K562 (cell line): ENCODE measurements around the gene SUCNR1. TPM values are rescaled to one million over a fixed set of nuclear protein-coding genes. Genes with fewer than 3 reads are reported as not detected.
A peak's percentile ranks its signal among the peaks of the same experiment; 100 is the strongest.
"Not testable (repeated sequence)": the region's sequence is repeated elsewhere in the genome, so short reads cannot be mapped to it uniquely, and the experiment has no call there.

Experiments
- ATAC-seq: fragments of 200-7000 bp; cut with Tn5 transposase; 3 replicates; pipeline ENCODE4 v1.9.1; 2020; ENCODE audit warnings: moderate library complexity
- BruUV-seq: library from RNA; stranded (reverse); fragments of 400-500 nt; replicated peaks from 2 replicates; lab custom pipeline; 2021; lab: Mats Ljungman, UMichigan
- CTCF ChIA-PET: fragments of 300-600 bp; formaldehyde crosslinking; extraction: SDS; loops from one replicate; lab custom pipeline; 2021; ENCODE audit warnings: low intra/inter-chr PET ratio; lab: Yijun Ruan, JAX
- POLR2A ChIA-PET: fragments of 300-600, 350-650 bp; sonication (Branson Sonifier 250); formaldehyde crosslinking; extraction: SDS; loops from one replicate; lab custom pipeline; 2021; ENCODE audit warnings: antibody characterized with exemption, inconsistent platforms; lab: Yijun Ruan, JAX
- DNase-seq, 4 experiments: peaks; one replicate each; pipeline versions ENCODE4 v3.0.0 to v3.0.0-alpha.2; 2011 to 2018; ENCODE audit warnings: low spot score in 3 of 4, mixed read lengths in 3 of 4; ENCODE audit errors: extremely low read depth in 1 of 4
- FAIRE-seq: peaks from 2 replicates; lab custom pipeline; 2011; peaks lifted over from hg19 to GRCh38; lab: Jason Lieb, UNC
- H2AFZ ChIP-seq: 2 replicates; pipeline ENCODE4 v1.6.0; 2011; ENCODE audit warnings: low read depth, low read length, control low read depth, inconsistent platforms
- H3K27ac ChIP-seq: fragments of 200-600 bp; 3 replicates; pipeline ENCODE4 v1.8.0; 2011; ENCODE audit warnings: low read depth, mild to moderate bottlenecking, control low read depth, inconsistent platforms, low read length, moderate library complexity, mixed read lengths; ENCODE audit errors: extremely low read depth
- H3K27me3 ChIP-seq, 2 experiments: fragments of 300-600 bp in 1 of 2; 2 replicates in 1 of 2; 3 replicates in 1 of 2; pipeline versions ENCODE4 v1.6.0 to v1.8.0; 2011; ENCODE audit warnings: inconsistent platforms in 2 of 2, low read length in 2 of 2, mild to moderate bottlenecking in 1 of 2, mixed read lengths in 1 of 2, moderate library complexity in 1 of 2; ENCODE audit not compliant: control insufficient read depth in 2 of 2, insufficient read depth in 2 of 2
- H3K36me3 ChIP-seq: fragments of 300-600 bp; 3 replicates; pipeline ENCODE4 v1.8.0; 2011; ENCODE audit warnings: mild to moderate bottlenecking, low read length, inconsistent platforms; ENCODE audit not compliant: control insufficient read depth, insufficient read depth
- H3K4me1 ChIP-seq, 2 experiments: fragments of 200-600 bp in 1 of 2; replicated peaks in 1 of 2; 2 replicates in 1 of 2; 3 replicates in 1 of 2; pipeline versions ENCODE4 v1.5.1 to v1.8.0; 2011; ENCODE audit warnings: inconsistent platforms in 2 of 2, low read length in 2 of 2, mild to moderate bottlenecking in 1 of 2, mixed read lengths in 1 of 2, moderate library complexity in 1 of 2; ENCODE audit not compliant: control insufficient read depth in 2 of 2, insufficient read depth in 2 of 2
- H3K4me2 ChIP-seq: 2 replicates; pipeline ENCODE4 v1.6.1; 2011; ENCODE audit warnings: low read length, control low read depth, inconsistent platforms, mixed read lengths; ENCODE audit not compliant: insufficient read depth
- H3K4me3 ChIP-seq: fragments of 200-600 bp; sonication (generic), shearing (Covaris generic); 2 replicates; pipeline ENCODE4 v1.5.1; 2016; ENCODE audit warnings: control low read depth, inconsistent platforms
- H3K79me2 ChIP-seq: fragments of 200-600 bp; 3 replicates; pipeline ENCODE4 v1.8.0; 2011; ENCODE audit warnings: low read length, inconsistent platforms; ENCODE audit not compliant: control insufficient read depth, insufficient read depth
- H3K9ac ChIP-seq, 2 experiments: 2 replicates each; pipeline versions ENCODE4 v1.6.0 to v1.6.1; 2011; ENCODE audit warnings: low read depth in 2 of 2, low read length in 2 of 2, control low read depth in 1 of 2, inconsistent platforms in 1 of 2, mild to moderate bottlenecking in 1 of 2, mixed read lengths in 1 of 2; ENCODE audit not compliant: insufficient read depth in 1 of 2
- H3K9me1 ChIP-seq: one replicate; pipeline ENCODE4 v1.6.0; 2011; ENCODE audit warnings: inconsistent platforms, mild to moderate bottlenecking, low read length, moderate library complexity; ENCODE audit not compliant: control insufficient read depth, insufficient read depth
- H3K9me3 ChIP-seq: replicated peaks from 2 replicates; pipeline ENCODE4 v1.5.1; 2011; ENCODE audit warnings: low read depth, low read length, inconsistent platforms; ENCODE audit not compliant: control insufficient read depth, insufficient read depth
- H4K20me1 ChIP-seq: replicated peaks from 2 replicates; pipeline ENCODE4 v1.6.1; 2011; ENCODE audit warnings: low read length, inconsistent platforms, mixed read lengths; ENCODE audit not compliant: control insufficient read depth, insufficient read depth
- EGR1 ChIP-seq: fragments of 450-650 bp; conservative IDR thresholded peaks from 2 replicates; pipeline ENCODE4 v1.6.1; 2017; ENCODE audit warnings: mild to moderate bottlenecking
- PKNOX1 ChIP-seq: fragments of 450-650 bp; IDR thresholded peaks from 2 replicates; pipeline ENCODE4 v1.6.1; 2016
- POLR2G ChIP-seq: fragments of 200-400 bp; formaldehyde crosslinking; IDR thresholded peaks from 2 replicates; pipeline ENCODE4 v1.6.1; 2017; ENCODE audit warnings: low read depth, mild to moderate bottlenecking, antibody characterized with exemption, low read length, moderate library complexity
- RERE ChIP-seq: sonication (generic); formaldehyde crosslinking; IDR thresholded peaks from 2 replicates; pipeline ENCODE4 v1.8.0; 2023; ENCODE audit warnings: missing genetic modification reagents, mild to moderate bottlenecking, borderline replicate concordance
- ZNF740 ChIP-seq, 3 experiments: fragments of 200-800 bp in 1 of 3; sonication (Bioruptor generic) in 1 of 3; sonication (generic) in 1 of 3; formaldehyde crosslinking in 1 of 3; IDR thresholded peaks; 2 replicates each; pipeline versions ENCODE4 v1.6.1 to v1.8.0; 2016 to 2022; ENCODE audit warnings: mild to moderate bottlenecking in 2 of 3, missing compliant biosample characterization in 2 of 3, missing genetic modification characterization in 2 of 3, missing genetic modification reagents in 1 of 3
- WGBS: fragments of 100-300 bp; shearing (Covaris generic); methylation state at CpG from one replicate; pipeline ENCODE4 v1.1.6; 2016; ENCODE audit warnings: low coverage, mixed read lengths; ENCODE audit not compliant: insufficient coverage; ENCODE audit errors: missing lambda C conversion rate; 5-methylcytosine and 5-hydroxymethylcytosine counted together
- in situ Hi-C: fragments of 300-500 bp; cut with MboI; formaldehyde crosslinking; loops from 4 replicates; pipeline ENCODE4 v1.15.0; 2018; ENCODE audit warnings: inconsistent platforms, mixed read lengths
- intact Hi-C: fragments of 100-400 bp; cut with micrococcal nuclease; formaldehyde crosslinking; loops from 2 replicates; pipeline ENCODE4 v1.14.2; 2022
- polyA plus RNA-seq, 8 experiments: library from polyadenylated mRNA; depleted of rRNA in 4 of 8; stranded (reverse) in 5 of 8; unstranded in 3 of 8; fragments of >200 nt; fragmentation: Nextera tagmentation in 2 of 8; fragmentation: Illumina TruSeq in 1 of 8; extraction: Ambion mirVana in 2 of 8; extraction: Trizol in 1 of 8; gene quantifications; 2 replicates each; pipeline versions ENCODE4 v1.2.1 to v1.2.3, GENCODE V29; 2011 to 2014; ENCODE audit warnings: inconsistent platforms in 1 of 8, missing spikeins in 1 of 8
- total RNA-seq, 7 experiments: library from RNA; depleted of rRNA in 6 of 7; stranded (reverse); fragments of >200 nt in 6 of 7; fragmentation: Illumina TruSeq in 2 of 7; extraction: Trizol in 2 of 7; gene quantifications; 2 replicates each; pipeline versions ENCODE4 v1.2.1 to v1.2.3, GENCODE V29; 2011 to 2021; ENCODE audit warnings: low replicate concordance in 1 of 7

SUCNR1 gene
- total and polyA plus RNA-seq, 9 of the 15 experiments (the other 6 are each of a cell fraction or from before 2014, with no cell fraction given), result 0.04 to 0.54 (median 0.13) TPM

GRCh38 chr3:151896246-151897012 is 23.0 kb downstream of the SUCNR1 start:
- ChIA-PET POLR2A (no interaction called here), CTCF (no interaction called here)
- no peak; the same call in 2 of the 3 replicates for ATAC-seq
- in situ Hi-C loops (no loop called here), intact Hi-C loops (no loop called here)
- Histone ChIP-seq H2AFZ (no peak overlapping the region), H3K9me3 (no peaks in the 10 kb centered on the region), H3K4me3 (no peak overlapping the region), H4K20me1 (no peaks in the 10 kb centered on the region), H3K4me1 (peaks cover 0 to 5% of the 10 kb centered on the region in 2 experiments; a peak in 4 of 5 replicates), H3K79me2 (no peaks in the 10 kb centered on the region), H3K27me3 (no peaks in the 10 kb centered on the region), H3K9ac (no peak overlapping the region)
- 8% methylated on average over 3 of the region's 4 CpGs for WGBS
- TF ChIP-seq EGR1, result no peak
- no peak for TF ChIP-seq ZNF740 (CRISPR knock-in tag; IDR thresholded peaks at IDR 0.05)
- no peak for TF ChIP-seq ZNF740 (tag; IDR thresholded peaks at IDR 0.05)
- TF ChIP-seq PKNOX1, result peak; percentile 83
- no peak for TF ChIP-seq RERE (CRISPR knock-in tag)
- no peak for TF ChIP-seq POLR2G
- TF ChIP-seq, all 486 proteins: peak for 1
- Histone ChIP-seq H3K36me3 (no peaks in the 10 kb centered on the region), H3K9me1 (no peaks in the 10 kb centered on the region), H3K27ac (no peak overlapping the region), H3K4me2 (no peak overlapping the region)
- DNase-seq (no peak), FAIRE-seq (peak; percentile 57)
- no TSS peak for BruUV-seq

GRCh38 chr3:151898121-151898520 is 24.7 kb downstream of the SUCNR1 start:
- intact Hi-C loops, H2AFZ ChIP-seq, FAIRE-seq, H3K9me3 ChIP-seq, H3K79me2 ChIP-seq, POLR2A ChIA-PET, H3K4me1 ChIP-seq, H3K4me2 ChIP-seq, H3K4me3 ChIP-seq, CTCF ChIA-PET, H3K27me3 ChIP-seq, H4K20me1 ChIP-seq, BruUV-seq, DNase-seq, H3K9me1 ChIP-seq, H3K36me3 ChIP-seq, in situ Hi-C loops, H3K27ac ChIP-seq, H3K9ac ChIP-seq: not testable (repeated sequence)
- ATAC-seq, result peak; percentile 58
- WGBS, result no CpG with 5 or more reads among the region's 1 CpG
